ENCODE measurements around the gene OGT.
"Not testable (repeated sequence)": the region's sequence is repeated elsewhere in the genome, so short reads cannot be mapped to it uniquely, and the experiment has no call there.

The OGT gene

GRCh38 chrX:71540801-71541200 is 7.9 kb downstream of the OGT start:
- no peak for DNase-seq (ENCODE audit: low spot score)

- no peak for DNase-seq (ENCODE audit: low spot score)
These were observed 8.5 kb downstream of the OGT start for GRCh38 chrX:71541210-71542022.

GRCh38 chrX:71542411-71542810 is 9.5 kb downstream of the OGT start:
- no peak for DNase-seq (ENCODE audit: low spot score)

- no peak for DNase-seq (ENCODE audit: low spot score)
These were observed 9.9 kb downstream of the OGT start for GRCh38 chrX:71542825-71543224.

GRCh38 chrX:71543316-71543715 is 10.4 kb downstream of the OGT start:
- DNase-seq (ENCODE audit: low spot score), result no peak

GRCh38 chrX:71545364-71545763 is 12.5 kb downstream of the OGT start:
- no peak for DNase-seq (ENCODE audit: low spot score)

GRCh38 chrX:71546879-71547278 is 14.0 kb downstream of the OGT start:
- DNase-seq (ENCODE audit: low spot score), result no peak

- no peak for DNase-seq (ENCODE audit: low spot score)
These were observed 14.4 kb downstream of the OGT start for GRCh38 chrX:71547339-71547738.

- no peak for DNase-seq (ENCODE audit: low spot score)
These were observed 17.1 kb downstream of the OGT start for GRCh38 chrX:71549986-71550385.

- DNase-seq (ENCODE audit: low spot score), result no peak
These were observed 17.7 kb downstream of the OGT start for GRCh38 chrX:71550578-71550977.

GRCh38 chrX:71556036-71556435 is 23.1 kb downstream of the OGT start:
- DNase-seq (ENCODE audit: low spot score), result no peak

GRCh38 chrX:71558920-71559319 is 26.0 kb downstream of the OGT start:
- DNase-seq (ENCODE audit: low spot score), result no peak

GRCh38 chrX:71559773-71560172 is 26.9 kb downstream of the OGT start:
- not testable (repeated sequence) for DNase-seq (ENCODE audit: low spot score)

GRCh38 chrX:71563921-71564320 is 31.0 kb downstream of the OGT start:
- DNase-seq (ENCODE audit: low spot score), result no peak

- no peak for DNase-seq (ENCODE audit: low spot score)
These were observed 32.7 kb downstream of the OGT start for GRCh38 chrX:71565474-71566041.

- DNase-seq (ENCODE audit: low spot score), result not testable (repeated sequence)
These were observed 38.5 kb downstream of the OGT start for GRCh38 chrX:71571390-71571789.

- DNase-seq (ENCODE audit: low spot score), result no peak
These were observed 40.7 kb downstream of the OGT start for GRCh38 chrX:71573590-71573989.

- DNase-seq (ENCODE audit: low spot score), result no peak
These were observed 44.8 kb downstream of the OGT start for GRCh38 chrX:71577682-71578081.

- no peak for DNase-seq (ENCODE audit: low spot score)
These were observed 45.6 kb downstream of the OGT start, which contains the start of gene GCNA for GRCh38 chrX:71578253-71579135. Gene GCNA, plus strand, starts transcription at chrX:71578437. Its CDS starts 2,385 bp downstream, at chrX:71580822.

GRCh38 chrX:71579136-71579989 is 46.5 kb downstream of the OGT start:
- no peak for DNase-seq (ENCODE audit: low spot score)

GRCh38 chrX:71579990-71580380 is 47.1 kb downstream of the OGT start:
- DNase-seq (ENCODE audit: low spot score), result no peak

GRCh38 chrX:71581210-71581609 is 48.3 kb downstream of the OGT start:
- no peak for DNase-seq (ENCODE audit: low spot score)
